ENCODE data around the gene FOXC2.

DNA sequence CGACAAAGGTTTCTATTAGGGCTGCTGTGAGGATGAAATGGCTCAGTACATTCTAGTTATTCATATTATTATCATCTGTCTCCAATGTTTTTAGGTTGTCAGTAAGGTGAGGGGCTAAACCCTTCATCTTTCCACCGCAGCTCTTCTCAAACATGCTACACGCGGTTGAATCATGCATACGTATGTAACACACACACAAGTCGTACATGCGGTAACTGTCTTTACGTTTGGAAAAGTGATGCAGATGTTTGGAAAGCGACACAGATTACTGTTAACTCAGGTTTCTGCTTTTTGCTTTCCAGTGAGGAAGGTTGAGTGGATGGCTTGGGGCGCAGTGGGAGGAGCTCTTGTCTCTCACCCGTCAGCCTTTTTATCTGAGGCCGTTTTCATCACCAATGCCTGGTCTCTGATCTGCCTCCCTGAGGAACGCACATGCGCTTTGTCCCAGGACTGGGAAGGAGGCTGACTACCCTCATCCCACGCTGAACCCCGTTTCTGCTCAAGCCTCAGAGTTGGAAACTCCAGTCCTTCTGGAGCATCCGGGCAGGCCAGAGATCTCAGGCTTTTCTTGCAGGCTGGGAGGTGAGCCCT, 8.6 kb downstream of the FOXC2 start:
- TF ChIP-seq, protein P1, sequence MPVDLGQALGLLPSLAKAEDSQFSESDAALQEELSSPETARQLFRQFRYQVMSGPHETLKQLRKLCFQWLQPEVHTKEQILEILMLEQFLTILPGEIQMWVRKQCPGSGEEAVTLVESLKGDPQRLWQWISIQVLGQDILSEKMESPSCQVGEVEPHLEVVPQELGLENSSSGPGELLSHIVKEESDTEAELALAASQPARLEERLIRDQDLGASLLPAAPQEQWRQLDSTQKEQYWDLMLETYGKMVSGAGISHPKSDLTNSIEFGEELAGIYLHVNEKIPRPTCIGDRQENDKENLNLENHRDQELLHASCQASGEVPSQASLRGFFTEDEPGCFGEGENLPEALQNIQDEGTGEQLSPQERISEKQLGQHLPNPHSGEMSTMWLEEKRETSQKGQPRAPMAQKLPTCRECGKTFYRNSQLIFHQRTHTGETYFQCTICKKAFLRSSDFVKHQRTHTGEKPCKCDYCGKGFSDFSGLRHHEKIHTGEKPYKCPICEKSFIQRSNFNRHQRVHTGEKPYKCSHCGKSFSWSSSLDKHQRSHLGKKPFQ (CRISPR knock-in tag; IDR thresholded peaks at IDR 0.05; ENCODE audit: insufficient replicate concordance), result no peak
- no peak for TF ChIP-seq ZFX (CRISPR knock-in tag; IDR thresholded peaks at IDR 0.05; ENCODE audit: low read depth)
